22Rv1 (cell line): ENCODE data around the gene XRN2.

Experiments
- ZFX ChIP-seq: fragments of 450-650 bp; IDR thresholded peaks from 2 replicates; pipeline ENCODE4 v1.6.1; 2017; ENCODE audit warnings: antibody characterized with exemption, borderline replicate concordance
- TF ChIP-seq, protein P1 (sequence below): fragments of 450-650 bp; IDR thresholded peaks from 2 replicates; pipeline ENCODE4 v1.5.1; 2017; ENCODE audit warnings: mild to moderate bottlenecking

DNA sequence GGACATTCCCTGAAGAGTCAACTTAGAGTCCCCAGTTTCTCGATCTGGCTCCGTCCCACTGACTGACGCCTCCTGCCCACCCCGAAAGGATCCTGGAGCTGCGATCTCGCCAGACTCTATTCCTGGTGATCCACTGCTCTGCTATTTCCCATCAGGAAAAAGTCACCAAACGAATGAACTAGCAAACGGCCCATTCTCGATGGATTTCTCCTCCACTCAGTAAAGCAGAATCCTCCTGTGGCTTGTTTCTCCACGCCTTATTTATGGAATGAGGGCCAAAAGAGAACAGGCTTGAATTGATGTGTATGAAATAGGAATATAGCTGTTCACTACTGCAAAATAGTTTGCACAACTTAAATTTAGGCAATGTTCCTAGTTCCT, 88.8 kb downstream of the XRN2 start:
- TF ChIP-seq, protein P1, sequence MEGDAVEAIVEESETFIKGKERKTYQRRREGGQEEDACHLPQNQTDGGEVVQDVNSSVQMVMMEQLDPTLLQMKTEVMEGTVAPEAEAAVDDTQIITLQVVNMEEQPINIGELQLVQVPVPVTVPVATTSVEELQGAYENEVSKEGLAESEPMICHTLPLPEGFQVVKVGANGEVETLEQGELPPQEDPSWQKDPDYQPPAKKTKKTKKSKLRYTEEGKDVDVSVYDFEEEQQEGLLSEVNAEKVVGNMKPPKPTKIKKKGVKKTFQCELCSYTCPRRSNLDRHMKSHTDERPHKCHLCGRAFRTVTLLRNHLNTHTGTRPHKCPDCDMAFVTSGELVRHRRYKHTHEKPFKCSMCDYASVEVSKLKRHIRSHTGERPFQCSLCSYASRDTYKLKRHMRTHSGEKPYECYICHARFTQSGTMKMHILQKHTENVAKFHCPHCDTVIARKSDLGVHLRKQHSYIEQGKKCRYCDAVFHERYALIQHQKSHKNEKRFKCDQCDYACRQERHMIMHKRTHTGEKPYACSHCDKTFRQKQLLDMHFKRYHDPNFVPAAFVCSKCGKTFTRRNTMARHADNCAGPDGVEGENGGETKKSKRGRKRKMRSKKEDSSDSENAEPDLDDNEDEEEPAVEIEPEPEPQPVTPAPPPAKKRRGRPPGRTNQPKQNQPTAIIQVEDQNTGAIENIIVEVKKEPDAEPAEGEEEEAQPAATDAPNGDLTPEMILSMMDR, result no peak
- no peak for TF ChIP-seq ZFX
